GDM1 (cell line): Measurements from ENCODE around the gene HOXC9.

Source experiments
- DNase-seq: peaks from one replicate; lab custom pipeline; 2025; lab: John Stamatoyannopoulos, UW

HOXC9 gene

DNA sequence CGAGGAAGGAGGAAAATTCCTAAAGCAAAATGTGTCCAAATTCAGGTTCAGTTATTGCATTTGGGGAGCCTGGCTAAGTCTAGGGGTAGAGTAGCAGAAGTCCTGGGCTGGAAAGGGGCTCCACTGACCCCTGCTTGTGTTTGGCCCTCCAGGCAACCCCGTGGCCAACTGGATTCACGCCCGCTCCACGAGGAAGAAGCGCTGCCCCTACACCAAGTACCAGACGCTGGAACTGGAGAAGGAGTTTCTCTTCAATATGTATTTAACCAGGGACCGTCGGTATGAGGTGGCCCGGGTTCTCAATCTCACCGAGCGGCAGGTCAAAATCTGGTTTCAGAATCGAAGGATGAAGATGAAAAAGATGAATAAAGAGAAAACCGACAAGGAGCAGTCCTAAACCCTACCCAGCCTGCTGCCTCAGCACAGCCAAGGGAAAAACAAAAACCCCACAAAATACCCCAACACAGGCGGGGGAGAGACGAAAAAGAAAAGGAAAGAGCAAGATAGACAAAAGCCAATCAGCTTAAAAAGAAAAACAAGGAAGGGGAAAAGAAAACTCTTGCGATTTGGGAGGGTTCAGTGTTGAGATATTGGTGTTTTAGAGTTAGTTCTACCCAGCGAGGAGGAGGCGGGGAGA, 2.4 kb downstream of the HOXC9 start:
- no peak for DNase-seq

DNA sequence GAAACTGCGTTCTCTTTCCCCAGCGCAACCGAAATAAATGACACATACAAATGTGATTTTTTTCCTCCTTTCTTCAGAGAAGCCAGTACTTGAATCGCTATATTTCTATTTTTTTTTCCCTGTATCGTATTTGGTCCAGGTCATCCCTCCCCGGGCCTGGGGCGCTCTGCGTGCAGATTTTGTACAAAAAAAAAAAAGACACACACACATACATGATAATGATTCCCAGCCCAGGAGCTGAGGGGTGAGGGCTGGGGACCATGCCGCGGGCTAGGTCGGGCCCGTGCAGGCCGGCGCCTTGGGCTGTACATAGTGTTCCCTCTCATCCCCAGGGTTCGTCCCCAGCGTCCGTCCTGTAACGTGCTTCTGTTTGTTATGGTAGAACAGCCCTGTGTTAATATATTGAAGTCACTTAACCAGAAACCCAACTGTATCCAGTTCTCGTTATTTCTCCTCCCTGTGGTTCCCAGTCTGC, 3.0 kb downstream of the HOXC9 start:
- DNase-seq, result no peak

DNA sequence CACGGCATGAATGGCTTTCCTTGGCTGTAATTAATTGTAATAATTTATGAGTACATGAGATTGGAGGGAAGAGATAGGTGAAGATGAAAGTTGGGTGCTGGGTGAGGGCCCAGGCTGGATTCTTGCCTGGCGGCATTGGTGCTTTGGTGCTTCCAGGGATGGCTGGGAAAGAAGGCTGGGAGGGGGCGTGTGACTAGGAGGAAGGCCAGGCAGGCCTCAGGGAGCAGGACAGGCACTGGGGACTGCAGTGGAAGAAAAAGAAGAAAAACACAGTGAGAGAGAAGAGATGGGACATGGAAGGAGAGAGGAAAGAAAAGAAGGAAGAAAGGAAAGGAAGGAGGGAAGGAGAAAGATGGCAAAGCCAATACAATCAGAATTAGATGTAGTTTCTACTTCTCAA, 3.7 kb downstream of the HOXC9 start:
- no peak for DNase-seq

GRCh38 chr12:54004063-54004840, 4.3 kb downstream of the HOXC9 start:
- no peak for DNase-seq

DNA sequence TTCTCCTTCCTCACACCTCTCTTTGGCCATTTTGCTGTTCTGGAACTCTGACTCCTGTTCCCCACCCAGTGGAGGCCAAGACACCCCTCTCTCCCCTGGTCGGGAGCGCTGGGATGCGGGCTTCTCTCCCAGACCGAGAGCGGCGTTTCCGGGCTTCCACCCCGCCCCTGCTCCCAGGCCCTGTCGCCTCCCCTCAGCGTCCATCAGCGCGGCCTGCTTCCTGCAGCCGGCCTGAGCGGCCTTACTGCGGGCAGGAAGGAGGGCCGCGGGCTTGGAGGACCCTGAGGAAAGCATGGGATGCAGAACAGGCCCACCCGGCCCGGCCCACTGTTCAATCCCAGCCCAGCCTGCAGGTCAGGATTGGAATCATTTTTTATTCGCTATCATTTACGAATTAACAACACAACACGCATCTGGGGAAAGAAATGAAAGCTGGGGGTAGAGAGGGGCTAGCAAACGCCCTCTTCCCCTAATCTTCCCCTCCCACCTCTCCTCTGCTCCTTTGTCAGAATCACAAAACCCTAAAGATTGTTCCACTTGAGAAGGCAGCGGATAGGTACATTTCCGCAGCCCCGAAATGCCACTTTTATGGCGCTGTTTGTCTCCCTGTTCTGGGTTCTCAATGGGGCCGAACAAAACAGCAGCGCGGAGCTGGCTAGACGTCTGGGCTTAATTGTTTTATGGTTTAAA, 5.0 kb downstream of the HOXC9 start:
- no peak for DNase-seq

- DNase-seq, result no peak
These were observed 5.5 kb downstream of the HOXC9 start for GRCh38 chr12:54005531-54005852.

DNA sequence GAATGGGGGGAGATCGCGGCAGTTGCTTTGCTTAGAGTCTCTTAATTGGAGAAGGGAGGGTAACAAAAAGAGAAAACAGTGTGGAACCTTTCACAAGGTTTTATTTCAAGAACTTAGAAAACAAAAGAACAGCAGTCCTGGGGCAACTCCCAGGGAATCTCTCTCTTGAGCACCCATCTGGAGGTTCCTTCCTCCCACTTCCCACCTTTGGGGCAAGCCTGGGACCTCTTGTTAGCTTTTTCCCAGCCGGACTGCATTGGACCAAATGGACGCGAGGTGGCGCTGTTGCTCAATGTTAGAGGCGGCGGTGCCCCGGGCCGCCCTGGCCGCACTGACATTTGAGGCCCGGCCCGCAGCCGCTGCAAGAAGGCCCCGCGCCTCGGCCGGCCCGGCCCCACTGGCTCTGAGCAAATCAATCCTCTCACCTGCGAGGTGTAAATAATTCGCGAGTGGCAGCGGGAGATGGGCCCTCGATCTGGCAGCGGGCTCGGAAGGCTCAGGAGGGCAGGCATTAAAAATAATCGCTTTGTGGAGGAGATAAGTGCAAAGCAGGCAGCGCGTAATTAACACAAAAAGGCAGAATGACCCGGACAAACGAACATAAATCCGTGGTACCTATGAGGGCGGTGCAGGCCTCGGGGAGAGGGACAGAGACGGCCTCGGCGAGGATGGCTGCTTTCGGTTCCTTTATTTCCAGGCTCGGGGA, 6.0 kb downstream of the HOXC9 start:
- peak; percentile 41 for DNase-seq

GRCh38 chr12:54006559-54007220, 6.7 kb downstream of the HOXC9 start:
- DNase-seq, result no peak

GRCh38 chr12:54007538-54008259, 7.7 kb downstream of the HOXC9 start:
- no peak for DNase-seq

GRCh38 chr12:54008260-54008552, 8.2 kb downstream of the HOXC9 start:
- DNase-seq, result no peak

DNA sequence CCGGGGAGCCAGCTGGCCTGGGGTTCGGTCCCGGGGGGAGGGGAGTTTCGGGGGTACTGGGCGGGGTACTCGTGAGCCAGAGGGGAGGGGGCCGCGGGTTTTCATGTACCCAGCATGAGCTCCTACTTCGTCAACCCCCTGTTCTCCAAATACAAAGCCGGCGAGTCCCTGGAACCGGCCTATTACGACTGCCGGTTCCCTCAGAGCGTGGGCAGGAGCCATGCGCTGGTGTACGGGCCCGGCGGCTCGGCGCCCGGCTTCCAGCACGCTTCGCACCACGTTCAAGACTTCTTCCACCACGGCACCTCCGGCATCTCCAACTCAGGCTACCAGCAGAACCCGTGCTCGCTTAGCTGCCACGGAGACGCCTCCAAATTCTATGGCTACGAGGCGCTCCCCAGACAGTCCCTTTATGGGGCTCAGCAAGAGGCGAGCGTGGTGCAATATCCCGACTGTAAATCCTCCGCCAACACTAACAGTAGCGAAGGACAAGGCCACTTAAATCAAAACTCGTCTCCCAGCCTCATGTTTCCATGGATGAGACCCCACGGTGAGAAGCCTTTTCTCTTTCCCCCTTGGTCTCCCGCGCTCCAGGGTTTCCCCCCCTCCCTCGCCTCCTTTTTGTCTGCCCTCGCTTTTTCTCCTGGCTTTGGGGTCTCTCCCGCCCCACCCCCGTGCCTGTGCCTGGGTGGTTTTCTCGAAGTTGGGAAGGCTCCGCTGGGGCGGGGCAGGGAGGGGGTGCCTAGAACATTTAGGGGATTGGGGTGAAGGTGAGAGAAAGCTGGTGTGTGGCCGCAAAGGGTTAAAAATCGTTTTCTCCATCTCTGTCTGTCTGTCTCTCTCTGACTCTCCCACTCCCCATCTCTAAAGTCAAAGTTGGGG, 9.5 kb downstream of the HOXC9 start:
- DNase-seq, result no peak

- no peak for DNase-seq
These were observed 10.4 kb downstream of the HOXC9 start for GRCh38 chr12:54010053-54010971.

- DNase-seq, result no peak
These were observed 11.2 kb downstream of the HOXC9 start for GRCh38 chr12:54010972-54011664.

- no peak for DNase-seq
These were observed 11.9 kb downstream of the HOXC9 start for GRCh38 chr12:54011665-54012532.

GRCh38 chr12:54012631-54013409, 12.9 kb downstream of the HOXC9 start:
- no peak for DNase-seq

DNA sequence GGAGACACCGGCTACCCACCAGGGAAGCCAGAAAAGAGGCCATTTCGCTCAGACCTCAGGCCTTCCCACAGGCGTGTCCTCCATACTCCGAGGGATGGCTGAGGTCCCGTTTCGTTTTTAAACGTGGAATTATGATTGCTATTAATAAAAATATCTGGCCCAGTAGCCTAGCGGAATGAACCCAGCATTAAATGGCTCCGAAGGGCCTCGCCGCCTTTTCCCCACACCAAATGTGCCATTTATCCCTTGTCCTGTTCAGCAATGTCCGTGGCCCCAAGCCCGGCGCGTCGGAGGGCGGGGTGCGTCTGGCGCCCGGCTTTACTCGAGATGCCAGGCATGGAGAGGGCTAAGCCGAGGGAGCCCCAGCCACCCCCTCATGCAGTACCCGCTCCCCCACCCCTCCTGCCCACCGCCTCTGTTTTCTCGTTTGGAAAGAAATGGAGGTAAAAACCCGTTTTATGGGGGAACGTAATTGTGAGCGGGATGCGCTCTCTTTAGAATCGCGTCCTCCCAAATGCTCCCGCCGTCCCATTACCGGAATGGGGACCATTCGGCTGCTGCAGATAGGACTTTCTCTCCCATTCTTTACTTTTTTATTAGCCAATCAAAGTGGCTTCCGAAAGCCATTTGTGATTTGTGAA, 14.5 kb downstream of the HOXC9 start:
- DNase-seq, result no peak
